ENCODE results near the gene LRP1.

Gene LRP1

DNA sequence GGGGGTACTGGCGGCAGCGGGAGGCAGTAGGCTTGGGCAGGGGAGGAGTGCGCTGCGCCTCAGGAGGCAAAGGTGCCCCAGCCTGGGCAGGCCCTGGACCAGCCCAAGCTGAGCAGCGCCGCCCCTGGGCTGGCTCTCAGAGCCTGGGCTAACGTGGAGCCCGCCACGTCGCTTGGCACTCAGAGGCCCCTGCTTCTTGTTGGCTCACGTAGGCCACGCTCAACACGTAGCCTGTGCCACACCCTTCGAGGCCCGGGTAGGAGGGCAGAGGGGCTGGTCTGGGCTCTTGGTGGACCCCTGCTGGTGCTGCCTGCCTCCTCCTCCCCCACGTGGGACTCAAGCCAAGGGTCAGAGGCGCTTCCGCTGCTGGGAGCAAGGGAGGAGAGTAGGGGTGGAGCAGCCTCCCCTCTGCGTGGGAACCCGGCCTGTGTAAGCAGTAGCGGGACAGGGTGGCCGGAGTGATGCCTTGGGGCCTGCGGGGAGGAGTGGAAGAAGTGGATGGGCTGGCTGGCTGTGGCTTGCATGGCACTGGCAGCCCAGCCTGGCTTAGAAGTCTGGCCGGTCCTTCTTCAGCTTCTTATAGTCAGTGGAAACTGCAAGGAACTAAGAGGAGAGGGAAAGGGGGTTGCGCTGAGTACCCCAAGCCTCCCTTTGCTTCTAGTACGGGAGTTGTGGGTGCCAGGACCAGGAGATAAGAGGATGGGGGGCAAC lies 106.9 kb downstream of the LRP1 start:
- no peak overlapping the region for H3K9ac ChIP-seq (ENCODE audit: low read depth, low read length)
- H3K36me3 ChIP-seq (ENCODE audit: insufficient read depth, low read length), result peaks cover 45% of the 10 kb centered on the region
- H3K4me1 ChIP-seq (ENCODE audit: control insufficient read depth, insufficient read depth, low read length), result peaks cover 56% of the 10 kb centered on the region
- H3K4me2 ChIP-seq (ENCODE audit: low read length), result no peak overlapping the region
- H3K9me3 ChIP-seq (replicated peaks; ENCODE audit: low read length), result no peaks in the 10 kb centered on the region
- H3K4me3 ChIP-seq (ENCODE audit: low read length), result no peak overlapping the region
- H3K27me3 ChIP-seq (ENCODE audit: control insufficient read depth, insufficient read depth, low read length), result no peaks in the 10 kb centered on the region

DNA sequence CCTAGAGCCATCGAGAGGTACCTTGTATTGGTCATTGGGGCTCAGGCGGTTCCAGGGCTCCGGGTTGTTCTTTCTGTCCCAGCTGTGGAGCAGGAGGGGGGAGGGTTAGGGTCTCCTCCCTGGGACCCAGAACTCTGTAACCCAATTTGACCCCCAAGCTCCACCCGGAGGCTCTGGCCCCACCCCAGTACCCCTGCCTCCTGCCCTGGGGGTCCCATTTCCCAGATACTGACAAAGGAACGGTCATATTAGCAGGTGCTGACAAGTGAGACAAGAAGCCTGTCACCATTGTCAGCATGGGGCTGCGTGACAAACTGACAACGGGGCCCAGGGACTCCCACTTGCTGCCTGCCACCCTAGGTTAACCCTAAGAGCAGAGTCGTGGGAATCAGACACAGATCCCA lies 107.4 kb downstream of the LRP1 start:
- Histone ChIP-seq H3K9ac (ENCODE audit: low read depth, low read length) (no peak overlapping the region), H3K4me2 (ENCODE audit: low read length) (no peak overlapping the region), H3K36me3 (ENCODE audit: insufficient read depth, low read length) (peaks cover 45% of the 10 kb centered on the region), H3K27me3 (ENCODE audit: control insufficient read depth, insufficient read depth, low read length) (no peaks in the 10 kb centered on the region), H3K4me3 (ENCODE audit: low read length) (no peak overlapping the region), H3K9me3 (replicated peaks; ENCODE audit: low read length) (no peaks in the 10 kb centered on the region), H3K4me1 (ENCODE audit: control insufficient read depth, insufficient read depth, low read length) (peaks cover 60% of the 10 kb centered on the region)

DNA sequence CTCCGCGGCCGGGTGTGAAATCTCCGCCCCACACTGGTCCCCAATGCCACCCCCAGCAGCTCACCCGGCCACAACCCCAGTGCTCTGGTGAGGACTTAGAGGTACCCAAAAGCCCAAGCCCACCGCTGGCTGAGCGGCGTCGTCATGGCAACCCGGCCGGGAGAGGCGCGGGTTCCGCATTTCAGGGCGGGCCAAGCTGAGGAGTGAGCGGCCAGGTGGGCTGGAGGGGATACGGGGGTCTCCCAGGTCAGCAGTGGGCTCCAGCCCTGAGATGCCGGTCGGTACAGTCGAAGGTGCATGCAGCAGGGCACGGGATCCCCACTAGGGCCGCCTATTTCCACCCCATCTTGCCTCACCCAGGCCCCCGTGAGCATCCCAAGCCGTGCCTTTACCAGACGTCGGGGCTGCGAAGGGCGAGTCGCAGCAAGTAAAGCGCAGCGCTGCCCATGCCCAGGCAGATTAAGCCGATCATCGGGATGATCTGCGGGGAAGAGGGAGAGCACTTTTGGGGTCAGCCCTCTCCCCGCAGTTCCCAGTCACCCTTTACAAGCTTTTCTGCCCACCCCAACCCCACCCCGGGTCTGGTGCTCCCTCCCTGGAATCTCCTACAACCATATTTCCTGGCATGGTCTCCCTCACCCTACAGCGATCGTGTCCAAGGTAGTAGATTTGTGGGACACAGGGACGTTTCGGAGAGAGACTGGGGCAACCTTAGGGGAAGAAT lies 108.1 kb downstream of the LRP1 start:
- H3K36me3 ChIP-seq (ENCODE audit: insufficient read depth, low read length), result peaks cover 41% of the 10 kb centered on the region
- peaks cover 1% of the 10 kb centered on the region for H3K27me3 ChIP-seq (ENCODE audit: control insufficient read depth, insufficient read depth, low read length)
- H3K4me1 ChIP-seq (ENCODE audit: control insufficient read depth, insufficient read depth, low read length), result peaks cover 58% of the 10 kb centered on the region
- H3K9me3 ChIP-seq (replicated peaks; ENCODE audit: low read length), result no peaks in the 10 kb centered on the region
- H3K4me2 ChIP-seq (ENCODE audit: low read length), result no peak overlapping the region
- H3K4me3 ChIP-seq (ENCODE audit: low read length), result no peak overlapping the region
- no peak overlapping the region for H3K9ac ChIP-seq (ENCODE audit: low read depth, low read length)

DNA sequence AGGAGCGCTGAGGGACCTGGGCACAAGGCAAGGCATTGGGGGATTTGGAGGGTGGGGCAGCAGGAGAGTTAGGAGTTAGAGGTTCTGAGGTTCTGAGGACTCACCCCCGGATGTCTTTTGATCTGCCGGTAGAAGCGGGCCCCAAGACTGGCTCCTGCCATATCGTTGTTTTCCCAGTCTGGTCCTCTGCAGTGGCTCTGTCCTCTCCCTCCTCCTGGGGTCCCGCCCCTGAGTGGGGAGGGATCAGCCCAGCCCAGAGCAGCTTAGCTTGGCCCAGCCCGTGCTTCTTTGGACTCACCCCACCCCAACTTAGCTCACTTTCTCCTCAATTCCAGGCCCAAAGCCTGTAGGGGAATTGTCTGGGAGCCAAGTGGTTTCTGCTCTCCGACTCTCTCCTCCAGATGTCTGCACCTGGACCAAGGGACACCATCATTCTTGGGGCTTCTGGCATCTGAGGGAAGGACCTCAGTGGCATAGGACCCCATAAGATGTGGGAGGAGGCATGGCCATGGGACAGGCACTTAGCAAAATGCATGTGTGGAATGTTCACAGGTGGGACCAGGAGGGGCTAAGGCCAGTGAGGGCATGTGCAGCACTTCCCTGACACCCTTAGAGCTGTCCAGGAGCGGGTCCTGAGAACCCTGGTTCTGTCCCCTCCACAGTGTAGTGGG lies 108.8 kb downstream of the LRP1 start:
- Histone ChIP-seq H3K4me3 (ENCODE audit: low read length) (no peak overlapping the region), H3K27me3 (ENCODE audit: control insufficient read depth, insufficient read depth, low read length) (peaks cover 8% of the 10 kb centered on the region)

GRCh38 chr12:57237596-57237931 lies 109.3 kb downstream of the LRP1 start:
- H3K4me1 ChIP-seq (ENCODE audit: control insufficient read depth, insufficient read depth, low read length), result peaks cover 56% of the 10 kb centered on the region
- H3K36me3 ChIP-seq (ENCODE audit: insufficient read depth, low read length), result peaks cover 29% of the 10 kb centered on the region
- H3K4me2 ChIP-seq (ENCODE audit: low read length), result no peak overlapping the region
- H3K9ac ChIP-seq (ENCODE audit: low read depth, low read length), result no peak overlapping the region
- H3K4me3 ChIP-seq (ENCODE audit: low read length), result no peak overlapping the region
- H3K27me3 ChIP-seq (ENCODE audit: control insufficient read depth, insufficient read depth, low read length), result peaks cover 12% of the 10 kb centered on the region
- no peaks in the 10 kb centered on the region for H3K9me3 ChIP-seq (replicated peaks; ENCODE audit: low read length)

More for the DNA sequence above, 108.8 kb downstream of the LRP1 start:
- Histone ChIP-seq H3K9ac (ENCODE audit: low read depth, low read length) (no peak overlapping the region), H3K4me1 (ENCODE audit: control insufficient read depth, insufficient read depth, low read length) (peaks cover 58% of the 10 kb centered on the region), H3K4me2 (ENCODE audit: low read length) (no peak overlapping the region), H3K9me3 (replicated peaks; ENCODE audit: low read length) (no peaks in the 10 kb centered on the region), H3K36me3 (ENCODE audit: insufficient read depth, low read length) (peaks cover 34% of the 10 kb centered on the region)

- H3K4me2 ChIP-seq (ENCODE audit: low read length), result peak overlapping the region; percentile 99
- H3K36me3 ChIP-seq (ENCODE audit: insufficient read depth, low read length), result peaks cover 22% of the 10 kb centered on the region
- peak overlapping the region; percentile 63 for H3K4me3 ChIP-seq (ENCODE audit: low read length)
- H3K9me3 ChIP-seq (replicated peaks; ENCODE audit: low read length), result no peaks in the 10 kb centered on the region
- peak overlapping the region; percentile 33 for H3K9ac ChIP-seq (ENCODE audit: low read depth, low read length)
- peaks cover 59% of the 10 kb centered on the region for H3K4me1 ChIP-seq (ENCODE audit: control insufficient read depth, insufficient read depth, low read length)
- H3K27me3 ChIP-seq (ENCODE audit: control insufficient read depth, insufficient read depth, low read length), result peaks cover 12% of the 10 kb centered on the region
These were observed 109.9 kb downstream of the LRP1 start for GRCh38 chr12:57237932-57238853.

- Histone ChIP-seq H3K27me3 (ENCODE audit: control insufficient read depth, insufficient read depth, low read length) (peaks cover 12% of the 10 kb centered on the region), H3K4me3 (ENCODE audit: low read length) (peak overlapping the region; percentile 85), H3K4me1 (ENCODE audit: control insufficient read depth, insufficient read depth, low read length) (peaks cover 55% of the 10 kb centered on the region), H3K36me3 (ENCODE audit: insufficient read depth, low read length) (peaks cover 14% of the 10 kb centered on the region), H3K9ac (ENCODE audit: low read depth, low read length) (peak overlapping the region; percentile 79), H3K4me2 (ENCODE audit: low read length) (peak overlapping the region; percentile 99), H3K9me3 (replicated peaks; ENCODE audit: low read length) (no peaks in the 10 kb centered on the region)
These were observed 110.7 kb downstream of the LRP1 start for GRCh38 chr12:57238854-57239554.

- Histone ChIP-seq H3K4me2 (ENCODE audit: low read length) (peak overlapping the region; percentile 99), H3K9ac (ENCODE audit: low read depth, low read length) (peak overlapping the region; percentile 79), H3K36me3 (ENCODE audit: insufficient read depth, low read length) (peaks cover 10% of the 10 kb centered on the region), H3K4me1 (ENCODE audit: control insufficient read depth, insufficient read depth, low read length) (peaks cover 53% of the 10 kb centered on the region), H3K27me3 (ENCODE audit: control insufficient read depth, insufficient read depth, low read length) (peaks cover 12% of the 10 kb centered on the region), H3K4me3 (ENCODE audit: low read length) (peak overlapping the region; percentile 85), H3K9me3 (replicated peaks; ENCODE audit: low read length) (no peaks in the 10 kb centered on the region)
These were observed 111.3 kb downstream of the LRP1 start for GRCh38 chr12:57239587-57240065.

DNA sequence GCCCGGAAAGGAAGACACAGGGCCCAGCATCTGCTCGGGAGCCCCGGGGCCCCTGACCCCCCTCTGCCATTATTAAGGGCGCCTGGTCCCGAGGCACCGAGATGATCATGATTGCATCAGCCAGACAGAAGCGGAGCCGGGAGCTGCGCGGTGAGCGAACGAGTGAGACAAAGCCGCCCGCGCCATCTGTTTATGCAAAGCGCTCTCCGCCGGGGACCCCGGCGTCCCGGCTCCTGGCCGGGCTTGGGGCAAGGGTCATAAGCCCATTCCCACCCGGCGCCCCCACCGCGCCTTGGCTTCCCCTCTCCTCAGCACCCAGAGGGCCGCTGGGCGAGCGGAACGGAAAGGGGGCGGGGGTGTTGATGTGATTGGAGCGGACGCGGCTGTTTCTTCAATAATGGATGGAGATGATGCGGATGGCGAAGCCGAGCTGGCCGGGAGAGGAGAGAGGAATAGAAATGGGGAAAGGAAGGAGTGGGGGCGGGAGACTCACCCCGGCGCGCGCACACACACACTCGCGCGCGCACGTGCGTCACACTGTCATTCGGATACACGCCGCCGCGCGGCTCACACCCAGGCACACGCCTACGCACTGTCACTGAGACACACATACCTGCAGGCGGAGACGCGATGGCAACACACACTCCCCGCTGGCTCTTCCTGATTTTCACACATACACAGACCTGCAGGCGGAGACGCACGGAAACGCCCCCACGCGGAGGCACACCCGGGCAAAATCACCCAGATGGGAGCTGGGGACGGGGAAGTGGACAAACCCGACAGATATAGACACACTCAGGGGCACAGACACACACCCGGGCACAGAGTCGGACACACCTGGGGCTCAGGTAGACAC lies 112.0 kb downstream of the LRP1 start:
- H3K9ac ChIP-seq (ENCODE audit: low read depth, low read length), result peak overlapping the region; percentile 79
- H3K4me1 ChIP-seq (ENCODE audit: control insufficient read depth, insufficient read depth, low read length), result peaks cover 49% of the 10 kb centered on the region
- peaks cover 6% of the 10 kb centered on the region for H3K36me3 ChIP-seq (ENCODE audit: insufficient read depth, low read length)
- H3K27me3 ChIP-seq (ENCODE audit: control insufficient read depth, insufficient read depth, low read length), result peaks cover 12% of the 10 kb centered on the region
- H3K9me3 ChIP-seq (replicated peaks; ENCODE audit: low read length), result no peaks in the 10 kb centered on the region
- H3K4me3 ChIP-seq (ENCODE audit: low read length), result peak overlapping the region; percentile 85
- peak overlapping the region; percentile 99 for H3K4me2 ChIP-seq (ENCODE audit: low read length)

GRCh38 chr12:57240926-57241401 lies 112.7 kb downstream of the LRP1 start:
- Histone ChIP-seq H3K9me3 (replicated peaks; ENCODE audit: low read length) (no peaks in the 10 kb centered on the region), H3K27me3 (ENCODE audit: control insufficient read depth, insufficient read depth, low read length) (peaks cover 12% of the 10 kb centered on the region), H3K4me2 (ENCODE audit: low read length) (peak overlapping the region; percentile 99), H3K9ac (ENCODE audit: low read depth, low read length) (peak overlapping the region; percentile 79), H3K4me3 (ENCODE audit: low read length) (peak overlapping the region; percentile 85), H3K4me1 (ENCODE audit: control insufficient read depth, insufficient read depth, low read length) (peaks cover 49% of the 10 kb centered on the region), H3K36me3 (ENCODE audit: insufficient read depth, low read length) (no peaks in the 10 kb centered on the region)

Data from skeletal muscle satellite cell (primary cell).